H1 (cell line): ENCODE measurements around the gene RGL1. TPM values are rescaled to one million over a fixed set of nuclear protein-coding genes. Genes with fewer than 3 reads are reported as not detected.
"Not testable (repeated sequence)": the region's sequence is repeated elsewhere in the genome, so short reads cannot be mapped to it uniquely, and the experiment has no call there.

ENCODE experiments used
- CTCF ChIA-PET: fragments of 300-600 bp; sonication (Branson Sonifier 250); formaldehyde crosslinking; loops from one replicate; lab custom pipeline; 2021; ENCODE audit not compliant: partially characterized antibody; lab: Charles Lee
- POLR2A ChIA-PET: fragments of 300-600 bp; sonication (Branson Sonifier 250); formaldehyde crosslinking; loops from one replicate; lab custom pipeline; 2021; ENCODE audit warnings: inconsistent platforms; ENCODE audit not compliant: partially characterized antibody; lab: Charles Lee
- DNase-seq, 2 experiments: peaks; one replicate each; pipeline versions ENCODE4 v3.0.0 to v3.0.0-alpha.2; 2010 to 2022; ENCODE audit warnings: low spot score in 2 of 2, low read depth in 1 of 2, mixed read lengths in 1 of 2
- FAIRE-seq: peaks from 2 replicates; lab custom pipeline; 2011; peaks lifted over from hg19 to GRCh38; lab: Jason Lieb, UNC
- H2AFZ ChIP-seq: 2 replicates; pipeline ENCODE4 v1.8.1; 2012; ENCODE audit warnings: low read length, inconsistent platforms
- H2AK5ac ChIP-seq: 2 replicates; pipeline ENCODE4 v1.6.1; 2013; ENCODE audit warnings: low read depth, low read length
- H2BK120ac ChIP-seq: replicated peaks from 2 replicates; pipeline ENCODE3; 2013; ENCODE audit warnings: low read depth, low read length, inconsistent platforms
- H2BK12ac ChIP-seq: 2 replicates; pipeline ENCODE4 v1.6.1; 2013; ENCODE audit warnings: low read depth, low read length
- H2BK15ac ChIP-seq: 2 replicates; pipeline ENCODE4 v1.6.1; 2013; ENCODE audit warnings: low read length
- H2BK20ac ChIP-seq: 2 replicates; pipeline ENCODE4 v1.6.1; 2013; ENCODE audit warnings: low read length
- H2BK5ac ChIP-seq: 2 replicates; pipeline ENCODE4 v1.6.1; 2013; ENCODE audit warnings: low read depth, low read length
- H3K14ac ChIP-seq: 2 replicates; pipeline ENCODE4 v1.6.1; 2013; ENCODE audit warnings: inconsistent platforms; ENCODE audit not compliant: insufficient read length
- H3K18ac ChIP-seq: 2 replicates; pipeline ENCODE4 v1.6.1; 2013; ENCODE audit warnings: low read length; ENCODE audit errors: extremely low read depth
- H3K23ac ChIP-seq: 2 replicates; pipeline ENCODE4 v1.6.1; 2013; ENCODE audit warnings: inconsistent platforms; ENCODE audit not compliant: insufficient read length
- H3K23me2 ChIP-seq: 2 replicates; pipeline ENCODE4 v1.6.1; 2013; ENCODE audit warnings: low read depth, low read length
- H3K27ac ChIP-seq: 2 replicates; pipeline ENCODE4 v1.6.1; 2011; ENCODE audit warnings: low read depth, low read length, inconsistent platforms
- H3K27me3 ChIP-seq, 4 experiments: replicated peaks in 1 of 4; 1 replicate in 1 of 4; 2 replicates in 3 of 4; pipeline versions ENCODE4 v1.6.1 to v1.8.1; 2011 to 2013; ENCODE audit warnings: low read length in 3 of 4, mild to moderate bottlenecking in 3 of 4, inconsistent platforms in 2 of 4, mixed read lengths in 2 of 4, moderate library complexity in 1 of 4; ENCODE audit not compliant: control insufficient read depth in 3 of 4, insufficient read depth in 3 of 4; ENCODE audit errors: extremely low read depth in 1 of 4
- H3K36me3 ChIP-seq, 4 experiments: 2 replicates each; pipeline versions ENCODE4 v1.6.1 to v1.8.1; 2011 to 2013; ENCODE audit warnings: mild to moderate bottlenecking in 4 of 4, low read length in 3 of 4, moderate library complexity in 2 of 4, control low read depth in 1 of 4, inconsistent platforms in 1 of 4; ENCODE audit not compliant: insufficient read depth in 4 of 4, control insufficient read depth in 2 of 4
- H3K4ac ChIP-seq: replicated peaks from 2 replicates; pipeline ENCODE3; 2013; ENCODE audit warnings: low read length, low read depth, mixed read lengths, inconsistent platforms; ENCODE audit not compliant: insufficient read length
- H3K4me1 ChIP-seq, 4 experiments: replicated peaks in 1 of 4; 1 replicate in 1 of 4; 2 replicates in 3 of 4; pipeline versions ENCODE4 v1.6.1 to v1.8.1; 2011 to 2013; ENCODE audit warnings: low read length in 3 of 4, inconsistent platforms in 2 of 4, mixed read lengths in 1 of 4; ENCODE audit not compliant: insufficient read depth in 4 of 4, control insufficient read depth in 3 of 4
- H3K4me2 ChIP-seq, 2 experiments: 2 replicates each; pipeline versions ENCODE4 v1.6.1 to v1.8.1; 2011 to 2013; ENCODE audit warnings: low read depth in 2 of 2, low read length in 2 of 2, control low read depth in 1 of 2, inconsistent platforms in 1 of 2, mild to moderate bottlenecking in 1 of 2; ENCODE audit not compliant: insufficient read depth in 1 of 2
- H3K4me3 ChIP-seq, 4 experiments: fragments of 200-600, 300-600 bp in 1 of 4; sonication (generic), shearing (Covaris generic), sonication (Bioruptor Twin) in 1 of 4; 2 replicates each; pipeline versions ENCODE4 v1.5.1 to v1.8.1; 2011 to 2016; ENCODE audit warnings: low read length in 4 of 4, low read depth in 3 of 4, control low read depth in 2 of 4, inconsistent platforms in 2 of 4, mild to moderate bottlenecking in 2 of 4, mixed read lengths in 1 of 4, moderate library complexity in 1 of 4; ENCODE audit not compliant: insufficient read depth in 2 of 4; ENCODE audit errors: extremely low read depth in 1 of 4
- H3K56ac ChIP-seq: replicated peaks from 2 replicates; pipeline ENCODE3; 2013; ENCODE audit warnings: low read depth, mild to moderate bottlenecking, mixed read lengths, low read length, inconsistent platforms; ENCODE audit not compliant: insufficient read length
- H3K79me1 ChIP-seq: 2 replicates; pipeline ENCODE4 v1.6.1; 2013; ENCODE audit warnings: low read depth, low read length, control low read depth
- H3K79me2 ChIP-seq, 2 experiments: 2 replicates each; pipeline versions ENCODE4 v1.6.1 to v1.8.1; 2012 to 2013; ENCODE audit warnings: low read length in 2 of 2, mild to moderate bottlenecking in 2 of 2, inconsistent platforms in 1 of 2; ENCODE audit not compliant: insufficient read depth in 2 of 2, control insufficient read depth in 1 of 2
- H3K9ac ChIP-seq, 4 experiments: replicated peaks in 1 of 4; 1 replicate in 1 of 4; 2 replicates in 3 of 4; pipeline versions ENCODE4 v1.6.1 to v1.8.1; 2011 to 2013; ENCODE audit warnings: low read depth in 3 of 4, low read length in 3 of 4, control low read depth in 2 of 4, mild to moderate bottlenecking in 2 of 4, moderate library complexity in 2 of 4, inconsistent platforms in 1 of 4; ENCODE audit errors: extremely low read depth in 1 of 4
- H3K9me3 ChIP-seq, 2 experiments: 2 replicates each; pipeline versions ENCODE4 v1.6.1 to v1.8.1; 2012 to 2013; ENCODE audit warnings: mild to moderate bottlenecking in 2 of 2, moderate library complexity in 2 of 2, control low read depth in 1 of 2, inconsistent platforms in 1 of 2, low read depth in 1 of 2, low read length in 1 of 2, mixed read lengths in 1 of 2; ENCODE audit not compliant: insufficient read depth in 2 of 2
- H4K20me1 ChIP-seq, 2 experiments: replicated peaks in 1 of 2; 2 replicates each; pipeline versions ENCODE3 to v1.8.1; 2011 to 2013; ENCODE audit warnings: inconsistent platforms in 2 of 2, low read length in 2 of 2, mild to moderate bottlenecking in 1 of 2; ENCODE audit not compliant: insufficient read depth in 2 of 2, control insufficient read depth in 1 of 2
- H4K5ac ChIP-seq: 2 replicates; pipeline ENCODE4 v1.6.1; 2013; ENCODE audit warnings: low read length, low read depth, mixed read lengths, inconsistent platforms; ENCODE audit not compliant: insufficient read length
- H4K8ac ChIP-seq: 2 replicates; pipeline ENCODE4 v1.8.0; 2013; ENCODE audit warnings: mild to moderate bottlenecking, moderate library complexity, low read length, inconsistent platforms; ENCODE audit not compliant: insufficient read depth; ENCODE audit errors: extremely low read depth
- H4K91ac ChIP-seq: replicated peaks from 2 replicates; pipeline ENCODE3; 2013; ENCODE audit warnings: low read length, mixed read lengths, inconsistent platforms; ENCODE audit not compliant: insufficient read length
- polyA plus RNA-seq, 7 experiments: library from polyadenylated mRNA; depleted of rRNA in 3 of 7; stranded (reverse) in 5 of 7; unstranded in 2 of 7; fragments of >200 nt in 5 of 7; fragments of 200-250 nt in 2 of 7; gene quantifications; 1 replicate in 5 of 7; 2 replicates in 1 of 7; 4 replicates in 1 of 7; pipeline versions ENCODE4 v1.2.1 to v1.2.3, GENCODE V29; 2011 to 2013; ENCODE audit warnings: missing spikeins in 2 of 7, mixed read lengths in 2 of 7
- total RNA-seq: library from RNA; stranded (reverse); fragmentation: NEBNext Ultra II Directional; extraction: Animal tissue kit (Norgen Biotek cat#: 25700); gene quantifications from 2 replicates; pipeline ENCODE4 v1.2.1, GENCODE V29; 2021

Gene RGL1
- total and polyA plus RNA-seq, 2 of the 8 experiments (the other 6 are each of a cell fraction or from before 2014, with no cell fraction given): 0.98 to 2.4 TPM

DNA sequence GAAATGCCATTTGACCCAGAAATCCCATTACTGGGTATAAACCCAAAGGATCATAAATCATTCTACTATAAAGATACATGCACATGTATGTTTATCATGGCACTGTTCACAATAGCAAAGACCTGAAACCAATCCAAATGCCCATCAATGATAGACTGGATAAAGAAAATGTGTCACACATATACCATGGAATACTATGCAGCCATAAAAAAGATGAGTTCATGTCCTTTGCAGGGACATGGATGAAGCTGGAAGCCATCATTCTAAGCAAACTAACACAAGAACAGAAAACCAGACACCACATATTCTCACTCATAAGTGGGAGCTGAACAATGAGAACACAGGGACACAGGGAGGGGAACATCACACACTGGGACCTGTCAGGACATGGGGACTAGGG is 42.1 kb upstream of the RGL1 start:
- H3K56ac ChIP-seq, H2BK15ac ChIP-seq, H4K91ac ChIP-seq, H2AK5ac ChIP-seq, H2BK20ac ChIP-seq, H3K36me3 ChIP-seq, FAIRE-seq, H3K9ac ChIP-seq, H2BK12ac ChIP-seq, H2BK5ac ChIP-seq, H3K4ac ChIP-seq, H3K18ac ChIP-seq, POLR2A ChIA-PET, H3K4me1 ChIP-seq, H3K9me3 ChIP-seq, H4K5ac ChIP-seq, H3K4me3 ChIP-seq, DNase-seq, H4K20me1 ChIP-seq, H2BK120ac ChIP-seq, H3K27me3 ChIP-seq, H3K27ac ChIP-seq, H3K23me2 ChIP-seq, H3K23ac ChIP-seq, H3K79me2 ChIP-seq, H3K14ac ChIP-seq, H3K79me1 ChIP-seq, H3K4me2 ChIP-seq, H4K8ac ChIP-seq, H2AFZ ChIP-seq: not testable (repeated sequence)
- CTCF ChIA-PET: interaction anchor here (1.5 kb wide), 1 partner anchor 153 kb away, joined by 4 read pairs; no protein-coding TSS in a partner anchor
